SU-DHL-6 (cell line): ENCODE measurements around the gene PRMT3.
"Not testable (repeated sequence)": the region's sequence is repeated elsewhere in the genome, so short reads cannot be mapped to it uniquely, and the experiment has no call there.

Source experiments
- H2AFZ ChIP-seq: fragments of 200-600 bp; sonication (generic); 2 replicates; pipeline ENCODE4 v1.6.1; 2014; ENCODE audit warnings: low read depth, mild to moderate bottlenecking, moderate library complexity, mixed read lengths, antibody characterized with exemption, low read length; ENCODE audit not compliant: severe bottlenecking
- H3F3A ChIP-seq: fragments of 200-600 bp; shearing (Covaris generic); 2 replicates; pipeline ENCODE4 v1.6.0; 2016; ENCODE audit warnings: antibody characterized with exemption, mild to moderate bottlenecking; ENCODE audit not compliant: insufficient read depth
- H3K27ac ChIP-seq: fragments of 200-600 bp; sonication (generic); 2 replicates; pipeline ENCODE4 v1.5.1; 2016; ENCODE audit warnings: low read depth, mild to moderate bottlenecking, low read length, moderate library complexity, mixed read lengths
- H3K27me3 ChIP-seq: fragments of 200-600 bp; sonication (generic), shearing (Covaris generic); 2 replicates; pipeline ENCODE4 v1.6.0; 2014; ENCODE audit warnings: mild to moderate bottlenecking, low read length
- H3K36me3 ChIP-seq: fragments of 200-600 bp; sonication (generic); 2 replicates; pipeline ENCODE4 v1.6.1; 2014; ENCODE audit warnings: mild to moderate bottlenecking, low read length, mixed read lengths
- H3K4me2 ChIP-seq: fragments of 300-600, 200-600 bp; shearing (Covaris generic), sonication (generic); 2 replicates; pipeline ENCODE4 v1.6.0; 2014; ENCODE audit warnings: low read length, low read depth, mild to moderate bottlenecking; ENCODE audit not compliant: poor library complexity, severe bottlenecking
- H3K4me3 ChIP-seq: fragments of 200-600 bp; sonication (generic); 2 replicates; pipeline ENCODE4 v1.5.1; 2014; ENCODE audit warnings: antibody characterized with exemption, low read length, mild to moderate bottlenecking, mixed read lengths; ENCODE audit not compliant: insufficient read depth, poor library complexity, severe bottlenecking
- H3K79me2 ChIP-seq: fragments of 200-600 bp; sonication (generic); 2 replicates; pipeline ENCODE4 v1.6.1; 2014; ENCODE audit warnings: mild to moderate bottlenecking, low read length, moderate library complexity; ENCODE audit not compliant: insufficient read depth
- H3K9ac ChIP-seq: fragments of 200-600 bp; sonication (generic); 2 replicates; pipeline ENCODE4 v1.7.0; 2014; ENCODE audit warnings: mild to moderate bottlenecking, low read length
- H3K9me2 ChIP-seq: fragments of 200-600 bp; sonication (generic); replicated peaks from 2 replicates; pipeline ENCODE4 v1.6.1; 2014; ENCODE audit warnings: low read length; ENCODE audit not compliant: insufficient read depth
- H3K9me3 ChIP-seq: fragments of 200-600 bp; sonication (generic); 2 replicates; pipeline ENCODE4 v1.6.1; 2014; ENCODE audit warnings: low read length, mixed read lengths; ENCODE audit not compliant: insufficient read depth
- H4K20me1 ChIP-seq: fragments of 200-600 bp; sonication (generic); 2 replicates; pipeline ENCODE4 v1.6.1; 2014; ENCODE audit warnings: low read depth, mild to moderate bottlenecking, antibody characterized with exemption, low read length, moderate library complexity, mixed read lengths
- EZH2phosphoT487 ChIP-seq: fragments of 200-600 bp; sonication (generic), shearing (Covaris generic); conservative IDR thresholded peaks from 2 replicates; pipeline ENCODE4 v1.6.1; 2018; ENCODE audit warnings: mild to moderate bottlenecking, antibody characterized with exemption, low read length, moderate library complexity, mixed read lengths
- TF ChIP-seq, protein P1 (sequence below): fragments of 200-600 bp; sonication (generic); IDR thresholded peaks from one replicate; pipeline ENCODE4 v1.5.1; 2017; ENCODE audit warnings: antibody characterized with exemption, mild to moderate bottlenecking, low read length, moderate library complexity; ENCODE audit not compliant: insufficient read depth, poor library complexity, severe bottlenecking

PRMT3 gene

DNA sequence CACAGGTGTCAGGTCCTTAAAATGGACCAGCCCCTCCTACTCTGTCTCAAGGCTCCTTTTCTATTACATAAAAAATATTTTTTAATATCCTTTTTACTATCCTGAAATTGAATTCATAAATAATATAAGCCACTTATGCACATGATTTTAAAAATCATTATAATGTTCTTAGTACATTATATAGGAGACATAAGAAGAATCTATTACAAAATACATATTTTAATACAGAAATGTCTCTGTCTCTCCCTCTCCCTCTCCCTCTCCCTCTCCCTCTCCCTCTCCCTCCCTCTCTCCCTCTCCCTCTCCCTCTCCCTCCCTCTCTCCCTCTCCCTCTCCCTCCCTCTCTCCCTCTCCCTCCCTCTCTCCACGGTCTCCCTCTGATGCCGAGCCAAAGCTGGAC is 159.9 kb downstream of the PRMT3 start:
- no peaks in the 10 kb centered on the region for H4K20me1 ChIP-seq
- TF ChIP-seq EZH2phosphoT487, result no peak
- TF ChIP-seq, protein P1, sequence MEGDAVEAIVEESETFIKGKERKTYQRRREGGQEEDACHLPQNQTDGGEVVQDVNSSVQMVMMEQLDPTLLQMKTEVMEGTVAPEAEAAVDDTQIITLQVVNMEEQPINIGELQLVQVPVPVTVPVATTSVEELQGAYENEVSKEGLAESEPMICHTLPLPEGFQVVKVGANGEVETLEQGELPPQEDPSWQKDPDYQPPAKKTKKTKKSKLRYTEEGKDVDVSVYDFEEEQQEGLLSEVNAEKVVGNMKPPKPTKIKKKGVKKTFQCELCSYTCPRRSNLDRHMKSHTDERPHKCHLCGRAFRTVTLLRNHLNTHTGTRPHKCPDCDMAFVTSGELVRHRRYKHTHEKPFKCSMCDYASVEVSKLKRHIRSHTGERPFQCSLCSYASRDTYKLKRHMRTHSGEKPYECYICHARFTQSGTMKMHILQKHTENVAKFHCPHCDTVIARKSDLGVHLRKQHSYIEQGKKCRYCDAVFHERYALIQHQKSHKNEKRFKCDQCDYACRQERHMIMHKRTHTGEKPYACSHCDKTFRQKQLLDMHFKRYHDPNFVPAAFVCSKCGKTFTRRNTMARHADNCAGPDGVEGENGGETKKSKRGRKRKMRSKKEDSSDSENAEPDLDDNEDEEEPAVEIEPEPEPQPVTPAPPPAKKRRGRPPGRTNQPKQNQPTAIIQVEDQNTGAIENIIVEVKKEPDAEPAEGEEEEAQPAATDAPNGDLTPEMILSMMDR, result no peak
- no peak overlapping the region for H3K27ac ChIP-seq
- H3K4me2 ChIP-seq, result no peak overlapping the region
- H3F3A ChIP-seq, result no peaks in the 10 kb centered on the region
- no peaks in the 10 kb centered on the region for H3K36me3 ChIP-seq
- H3K9me2 ChIP-seq, result no peaks in the 10 kb centered on the region
- no peaks in the 10 kb centered on the region for H3K9me3 ChIP-seq
- no peak overlapping the region for H2AFZ ChIP-seq
- H3K79me2 ChIP-seq, result no peaks in the 10 kb centered on the region
- no peaks in the 10 kb centered on the region for H3K27me3 ChIP-seq
- H3K4me3 ChIP-seq, result no peak overlapping the region
- H3K9ac ChIP-seq, result no peak overlapping the region

DNA sequence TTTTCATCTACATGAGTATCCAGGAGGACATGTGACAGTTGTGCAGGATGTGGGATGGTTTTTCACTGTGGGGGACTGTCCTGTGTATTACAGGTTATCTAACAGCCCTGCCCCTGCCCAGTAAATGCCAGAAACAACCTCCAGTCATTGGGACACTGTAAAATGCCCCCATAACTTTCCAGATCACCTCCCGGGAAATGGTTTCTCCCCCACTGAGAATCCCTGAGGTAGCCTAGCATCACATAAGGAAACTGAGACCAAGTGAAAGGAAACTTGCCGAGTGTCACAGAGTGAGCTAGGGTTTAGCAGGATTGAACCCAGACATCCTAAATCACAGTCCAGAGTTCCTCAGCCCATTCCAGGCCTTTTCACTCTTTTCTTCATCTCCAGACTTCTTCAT is 163.6 kb downstream of the PRMT3 start:
- Histone ChIP-seq H2AFZ (no peak overlapping the region), H3K9ac (no peak overlapping the region), H3K4me2 (no peak overlapping the region), H3K9me3 (no peaks in the 10 kb centered on the region), H3K27me3 (no peaks in the 10 kb centered on the region), H4K20me1 (no peaks in the 10 kb centered on the region), H3K4me3 (no peak overlapping the region), H3K27ac (no peak overlapping the region), H3F3A (no peaks in the 10 kb centered on the region), H3K79me2 (no peaks in the 10 kb centered on the region), H3K36me3 (no peaks in the 10 kb centered on the region), H3K9me2 (no peaks in the 10 kb centered on the region)
- no peak for TF ChIP-seq EZH2phosphoT487
- TF ChIP-seq, protein P1, result no peak

DNA sequence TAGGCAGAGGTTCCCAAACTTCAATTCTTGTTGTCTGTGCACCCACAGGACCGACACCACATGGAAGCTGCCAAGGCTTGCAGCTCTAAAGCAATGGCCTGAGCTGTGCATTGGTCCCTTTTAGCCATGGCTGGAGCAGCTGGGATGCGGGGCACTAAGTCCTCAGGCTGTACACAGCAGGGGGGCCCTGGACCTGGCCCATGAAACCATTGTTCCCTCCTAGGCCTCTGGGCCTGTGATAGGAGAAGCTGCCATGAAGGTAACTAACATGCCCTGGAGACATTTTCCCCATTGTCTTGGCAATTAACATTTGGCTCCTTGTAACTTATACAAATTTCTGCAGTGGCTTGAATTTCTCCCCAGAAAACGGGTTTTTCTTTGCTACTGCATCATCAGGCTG is 168.3 kb downstream of the PRMT3 start:
- no peaks in the 10 kb centered on the region for H3K9me2 ChIP-seq
- H3K36me3 ChIP-seq, result no peaks in the 10 kb centered on the region
- no peaks in the 10 kb centered on the region for H3K9me3 ChIP-seq
- H4K20me1 ChIP-seq, result no peaks in the 10 kb centered on the region
- TF ChIP-seq EZH2phosphoT487, result no peak
- TF ChIP-seq, protein P1, result no peak
- H3K27me3 ChIP-seq, result no peaks in the 10 kb centered on the region
- H3K27ac ChIP-seq, result no peak overlapping the region
- H3K4me2 ChIP-seq, result no peak overlapping the region
- no peak overlapping the region for H3K9ac ChIP-seq
- H3K4me3 ChIP-seq, result no peak overlapping the region
- H2AFZ ChIP-seq, result no peak overlapping the region
- H3K79me2 ChIP-seq, result no peaks in the 10 kb centered on the region
- H3F3A ChIP-seq, result no peaks in the 10 kb centered on the region

DNA sequence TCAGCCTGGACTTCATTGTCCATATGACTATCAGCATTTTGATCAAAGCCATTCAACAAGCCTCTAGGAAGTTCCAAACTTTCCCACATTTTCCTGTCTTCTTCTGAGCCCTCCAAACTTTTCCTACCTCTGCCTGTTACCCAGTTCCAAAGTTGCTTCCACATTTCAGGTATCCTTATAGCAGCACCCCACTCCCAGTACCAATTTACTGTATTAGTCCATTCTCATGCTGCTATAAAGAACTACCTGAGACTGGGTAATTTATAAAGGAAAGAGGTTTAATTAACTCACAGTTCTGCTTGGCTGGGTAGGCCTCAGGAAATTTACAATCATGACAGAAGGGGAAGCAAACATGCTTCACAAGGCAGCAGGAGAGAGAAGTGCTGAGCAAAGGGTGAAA is 168.9 kb downstream of the PRMT3 start:
- H3K9ac ChIP-seq, H4K20me1 ChIP-seq, H3K4me2 ChIP-seq, H3K79me2 ChIP-seq, H3K27me3 ChIP-seq, H3F3A ChIP-seq, H3K9me3 ChIP-seq, H3K4me3 ChIP-seq, H3K36me3 ChIP-seq, H2AFZ ChIP-seq, H3K9me2 ChIP-seq, H3K27ac ChIP-seq: not testable (repeated sequence)
